ENCODE results near the gene SPEG.

GRCh38 chr2:219443697-219444023 lies 9.0 kb downstream of the SPEG start:
- no peak for TF ChIP-seq EZH2 (IDR thresholded peaks at IDR 0.05; ENCODE audit: borderline replicate concordance, low read length)
- TF ChIP-seq, protein P1, sequence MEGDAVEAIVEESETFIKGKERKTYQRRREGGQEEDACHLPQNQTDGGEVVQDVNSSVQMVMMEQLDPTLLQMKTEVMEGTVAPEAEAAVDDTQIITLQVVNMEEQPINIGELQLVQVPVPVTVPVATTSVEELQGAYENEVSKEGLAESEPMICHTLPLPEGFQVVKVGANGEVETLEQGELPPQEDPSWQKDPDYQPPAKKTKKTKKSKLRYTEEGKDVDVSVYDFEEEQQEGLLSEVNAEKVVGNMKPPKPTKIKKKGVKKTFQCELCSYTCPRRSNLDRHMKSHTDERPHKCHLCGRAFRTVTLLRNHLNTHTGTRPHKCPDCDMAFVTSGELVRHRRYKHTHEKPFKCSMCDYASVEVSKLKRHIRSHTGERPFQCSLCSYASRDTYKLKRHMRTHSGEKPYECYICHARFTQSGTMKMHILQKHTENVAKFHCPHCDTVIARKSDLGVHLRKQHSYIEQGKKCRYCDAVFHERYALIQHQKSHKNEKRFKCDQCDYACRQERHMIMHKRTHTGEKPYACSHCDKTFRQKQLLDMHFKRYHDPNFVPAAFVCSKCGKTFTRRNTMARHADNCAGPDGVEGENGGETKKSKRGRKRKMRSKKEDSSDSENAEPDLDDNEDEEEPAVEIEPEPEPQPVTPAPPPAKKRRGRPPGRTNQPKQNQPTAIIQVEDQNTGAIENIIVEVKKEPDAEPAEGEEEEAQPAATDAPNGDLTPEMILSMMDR (IDR thresholded peaks at IDR 0.05; ENCODE audit: low read length), result no peak

Data from OCI-LY1 (cell line).